Mesenchymal stem cell (in vitro differentiated cells and primary cell): ENCODE results near the gene ZNF821.

Source experiments
- DNase-seq: peaks from one replicate; pipeline ENCODE4 v3.0.0-alpha.2; 2013
- H2AFZ ChIP-seq: one replicate; pipeline ENCODE4 v1.6.1; 2013; ENCODE audit warnings: low read depth, mild to moderate bottlenecking, control low read depth, inconsistent platforms, low read length, moderate library complexity
- H2AK5ac ChIP-seq: 2 replicates; pipeline ENCODE4 v1.6.1; 2013; ENCODE audit warnings: low read length, moderate library complexity, mild to moderate bottlenecking, inconsistent platforms; ENCODE audit not compliant: severe bottlenecking
- H2BK120ac ChIP-seq: one replicate; pipeline ENCODE4 v1.6.1; 2013; ENCODE audit warnings: low read depth, mild to moderate bottlenecking, inconsistent platforms, low read length, moderate library complexity
- H2BK12ac ChIP-seq, 2 experiments: one replicate each; pipeline ENCODE4 v1.6.1; 2013; ENCODE audit warnings: inconsistent platforms in 2 of 2, low read length in 2 of 2, mild to moderate bottlenecking in 2 of 2, moderate library complexity in 2 of 2, control low read depth in 1 of 2
- H2BK15ac ChIP-seq: one replicate; pipeline ENCODE4 v1.6.1; 2013; ENCODE audit warnings: mild to moderate bottlenecking, low read depth, inconsistent platforms; ENCODE audit not compliant: poor library complexity, severe bottlenecking
- H2BK5ac ChIP-seq: 2 replicates; pipeline ENCODE4 v1.6.1; 2013; ENCODE audit warnings: low read depth, mild to moderate bottlenecking, low read length, control low read depth, inconsistent platforms; ENCODE audit not compliant: poor library complexity, severe bottlenecking
- H3K14ac ChIP-seq, 2 experiments: one replicate each; pipeline ENCODE4 v1.6.1; 2013; ENCODE audit warnings: inconsistent platforms in 2 of 2, low read length in 2 of 2, control low read depth in 1 of 2, mild to moderate bottlenecking in 1 of 2, moderate library complexity in 1 of 2
- H3K18ac ChIP-seq, 2 experiments: one replicate each; pipeline ENCODE4 v1.6.1; 2013; ENCODE audit warnings: inconsistent platforms in 2 of 2, low read length in 2 of 2, control low read depth in 1 of 2, low read depth in 1 of 2, mild to moderate bottlenecking in 1 of 2
- H3K23ac ChIP-seq, 2 experiments: one replicate each; pipeline ENCODE4 v1.6.1; 2013; ENCODE audit warnings: inconsistent platforms in 2 of 2, low read length in 2 of 2, mild to moderate bottlenecking in 2 of 2, moderate library complexity in 2 of 2, control low read depth in 1 of 2
- H3K27ac ChIP-seq: 2 replicates; pipeline ENCODE4 v1.5.1; 2013; ENCODE audit warnings: mild to moderate bottlenecking, moderate library complexity, low read length, control low read depth, inconsistent platforms; ENCODE audit not compliant: poor library complexity, severe bottlenecking
- H3K27me3 ChIP-seq, 2 experiments: 2 replicates each; pipeline versions ENCODE4 v1.6.1 to v1.7.0; 2013; ENCODE audit warnings: low read length in 2 of 2, mild to moderate bottlenecking in 2 of 2, moderate library complexity in 2 of 2, control low read depth in 1 of 2, inconsistent platforms in 1 of 2; ENCODE audit not compliant: control insufficient read depth in 1 of 2, insufficient read depth in 1 of 2
- H3K36me3 ChIP-seq, 2 experiments: 2 replicates each; pipeline versions ENCODE4 v1.6.1 to v1.7.0; 2013; ENCODE audit warnings: low read length in 2 of 2, control low read depth in 1 of 2, inconsistent platforms in 1 of 2, low read depth in 1 of 2, mild to moderate bottlenecking in 1 of 2; ENCODE audit not compliant: insufficient read depth in 2 of 2, control insufficient read depth in 1 of 2
- H3K4ac ChIP-seq, 2 experiments: one replicate each; pipeline ENCODE4 v1.6.1; 2013; ENCODE audit warnings: inconsistent platforms in 2 of 2, low read length in 2 of 2, mild to moderate bottlenecking in 2 of 2, moderate library complexity in 2 of 2, control low read depth in 1 of 2, low read depth in 1 of 2
- H3K4me1 ChIP-seq: 2 replicates; pipeline ENCODE4 v1.6.1; 2013; ENCODE audit warnings: low read depth, low read length, control low read depth; ENCODE audit not compliant: control insufficient read depth, insufficient read depth
- H3K4me2 ChIP-seq: 2 replicates; pipeline ENCODE4 v1.6.1; 2013; ENCODE audit warnings: low read length, mild to moderate bottlenecking, inconsistent platforms; ENCODE audit not compliant: poor library complexity, severe bottlenecking
- H3K4me3 ChIP-seq, 2 experiments: 2 replicates each; pipeline versions ENCODE4 v1.5.1 to v1.7.0; 2013; ENCODE audit warnings: low read length in 2 of 2, mild to moderate bottlenecking in 2 of 2, control low read depth in 1 of 2, low read depth in 1 of 2; ENCODE audit not compliant: insufficient read depth in 1 of 2
- H3K79me1 ChIP-seq: replicated peaks from 2 replicates; pipeline ENCODE4 v1.6.1; 2013; ENCODE audit warnings: mild to moderate bottlenecking, control low read depth, low read length, inconsistent platforms; ENCODE audit not compliant: poor library complexity, severe bottlenecking
- H3K9ac ChIP-seq: 2 replicates; pipeline ENCODE4 v1.7.0; 2013; ENCODE audit warnings: mild to moderate bottlenecking, low read length, moderate library complexity
- H3K9me3 ChIP-seq: 2 replicates; pipeline ENCODE4 v1.7.0; 2013; ENCODE audit warnings: mild to moderate bottlenecking, low read length; ENCODE audit not compliant: control insufficient read depth
- H4K8ac ChIP-seq: one replicate; pipeline ENCODE4 v1.6.1; 2013; ENCODE audit warnings: inconsistent platforms, mild to moderate bottlenecking, low read length, moderate library complexity
- H4K91ac ChIP-seq: one replicate; pipeline ENCODE4 v1.6.1; 2013; ENCODE audit warnings: mild to moderate bottlenecking, low read length, inconsistent platforms
- WGBS: methylation state at CpG from one replicate; pipeline ENCODE4 v1.1.7; 2013; ENCODE audit warnings: mixed read lengths; 5-methylcytosine and 5-hydroxymethylcytosine counted together

ZNF821 gene

DNA sequence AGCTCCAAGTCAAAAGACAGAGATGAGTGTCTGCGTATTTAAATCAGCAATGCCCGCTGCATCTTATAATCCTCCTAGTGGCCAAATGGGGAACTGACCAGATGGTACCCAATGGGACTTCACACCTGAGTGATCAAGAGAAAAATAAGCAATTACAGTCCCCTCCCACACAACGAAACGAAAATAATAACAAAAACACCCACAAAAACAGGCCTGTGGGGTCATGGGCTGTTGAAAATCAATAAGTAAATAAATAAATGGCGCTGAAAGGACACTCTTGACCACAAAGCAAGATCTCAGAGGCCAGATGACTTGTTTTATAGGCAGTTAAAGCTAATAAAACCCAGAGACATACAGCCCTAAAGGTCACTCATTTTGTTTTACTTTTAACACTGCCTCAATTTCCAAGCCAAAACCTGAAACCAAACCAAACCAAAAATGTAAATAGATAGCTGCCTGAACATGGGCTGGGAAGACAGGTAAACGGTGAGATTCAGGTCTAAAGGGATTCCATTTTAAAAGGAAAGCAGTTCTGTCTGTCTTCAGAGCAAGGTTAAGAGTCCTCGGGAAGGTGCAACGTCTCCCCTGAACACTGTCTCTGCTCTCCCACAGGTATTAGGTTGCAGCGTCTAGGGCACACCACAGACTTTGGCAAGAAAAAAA lies 1.3 kb downstream of the ZNF821 start:
- no peak overlapping the region for H3K23ac ChIP-seq
- WGBS: 22% methylated on average over 7 of the region's 9 CpGs
- no peak overlapping the region for H3K18ac ChIP-seq
- H2BK12ac ChIP-seq: no peak overlapping the region
- H3K4me2 ChIP-seq: peak overlapping the region; percentile 100
- H3K4me1 ChIP-seq: no peaks in the 10 kb centered on the region
- no peak overlapping the region for H4K8ac ChIP-seq
- no peaks in the 10 kb centered on the region for H3K27me3 ChIP-seq
- H2BK120ac ChIP-seq: no peak overlapping the region
- H2AFZ ChIP-seq: no peak overlapping the region
- H2BK5ac ChIP-seq: no peak overlapping the region
- peak overlapping the region; percentile 91 to 96 for H3K4me3 ChIP-seq
- no peak overlapping the region for H4K91ac ChIP-seq
- peak overlapping the region; percentile 94 for H3K9ac ChIP-seq
- H3K79me1 ChIP-seq: peaks cover 19% of the 10 kb centered on the region
- H3K36me3 ChIP-seq: peaks cover 5 to 34% of the 10 kb centered on the region in 2 experiments
- H3K14ac ChIP-seq: no peak overlapping the region
- no peak overlapping the region for H3K4ac ChIP-seq
- DNase-seq: peak; percentile 85
- no peaks in the 10 kb centered on the region for H3K9me3 ChIP-seq
- H3K27ac ChIP-seq: peak overlapping the region; percentile 28
- H2AK5ac ChIP-seq: no peak overlapping the region
- no peak overlapping the region for H2BK15ac ChIP-seq

- Histone ChIP-seq H2BK5ac (no peak overlapping the region), H2AK5ac (no peak overlapping the region), H3K14ac (no peak overlapping the region), H3K27ac (no peak overlapping the region), H3K4ac (no peak overlapping the region), H3K4me1 (no peaks in the 10 kb centered on the region), H3K9ac (no peak overlapping the region), H3K4me2 (no peak overlapping the region), H2AFZ (no peak overlapping the region), H4K91ac (no peak overlapping the region), H3K4me3 (no peak overlapping the region), H3K27me3 (no peaks in the 10 kb centered on the region), H3K18ac (no peak overlapping the region), H3K36me3 (peaks cover 22 to 49% of the 10 kb centered on the region in 2 experiments), H2BK12ac (no peak overlapping the region), H4K8ac (no peak overlapping the region), H3K23ac (peak overlapping the region in 1 of 2 experiments; percentile 5), H3K79me1 (peaks cover 23% of the 10 kb centered on the region), H2BK15ac (no peak overlapping the region), H3K9me3 (no peaks in the 10 kb centered on the region), H2BK120ac (no peak overlapping the region)
- no peak for DNase-seq
- WGBS: 92% methylated on average over 3 of the region's 4 CpGs
Observed at GRCh38 chr16:71880176-71880575, 3.8 kb downstream of the ZNF821 start.

GRCh38 chr16:71878911-71879310 lies 5.1 kb downstream of the ZNF821 start:
- Histone ChIP-seq H3K4me2 (no peak overlapping the region), H3K4me1 (no peaks in the 10 kb centered on the region), H3K9ac (no peak overlapping the region), H3K14ac (no peak overlapping the region), H2BK15ac (no peak overlapping the region), H4K8ac (no peak overlapping the region), H2BK5ac (no peak overlapping the region), H3K18ac (no peak overlapping the region), H2BK12ac (no peak overlapping the region), H2AK5ac (no peak overlapping the region), H3K4ac (no peak overlapping the region), H4K91ac (no peak overlapping the region), H2BK120ac (no peak overlapping the region), H3K4me3 (no peak overlapping the region), H3K23ac (no peak overlapping the region), H2AFZ (no peak overlapping the region), H3K27ac (no peak overlapping the region), H3K27me3 (no peaks in the 10 kb centered on the region), H3K9me3 (no peaks in the 10 kb centered on the region), H3K36me3 (peaks cover 27 to 55% of the 10 kb centered on the region in 2 experiments), H3K79me1 (peaks cover 25% of the 10 kb centered on the region)
- WGBS: 90% methylated on average over 4 of the region's 4 CpGs
- DNase-seq: no peak

- no peak overlapping the region for H2BK12ac ChIP-seq
- H3K4ac ChIP-seq: no peak overlapping the region
- no peak overlapping the region for H2AK5ac ChIP-seq
- peaks cover 26 to 39% of the 10 kb centered on the region in 2 experiments for H3K36me3 ChIP-seq
- no peak overlapping the region for H3K23ac ChIP-seq
- no peak overlapping the region for H4K91ac ChIP-seq
- H2BK15ac ChIP-seq: no peak overlapping the region
- H3K9ac ChIP-seq: no peak overlapping the region
- H2AFZ ChIP-seq: no peak overlapping the region
- H2BK120ac ChIP-seq: no peak overlapping the region
- H3K27me3 ChIP-seq: no peaks in the 10 kb centered on the region
- H3K18ac ChIP-seq: no peak overlapping the region
- no peaks in the 10 kb centered on the region for H3K4me1 ChIP-seq
- peaks cover 11% of the 10 kb centered on the region for H3K79me1 ChIP-seq
- H4K8ac ChIP-seq: no peak overlapping the region
- H3K9me3 ChIP-seq: no peaks in the 10 kb centered on the region
- H3K14ac ChIP-seq: no peak overlapping the region
- no peak overlapping the region for H3K27ac ChIP-seq
- DNase-seq: no peak
- WGBS: 97% methylated on average over 3 of the region's 4 CpGs
- H3K4me2 ChIP-seq: no peak overlapping the region
- no peak overlapping the region for H2BK5ac ChIP-seq
- H3K4me3 ChIP-seq: no peak overlapping the region
Observed at GRCh38 chr16:71873199-71873598, 10.8 kb downstream of the ZNF821 start.
